ENCODE data around the gene REXO5.

The REXO5 gene

GRCh38 chr16:20846030-20846429 is 39.7 kb downstream of the REXO5 start:
- peaks cover 34% of the 10 kb centered on the region for H3K36me3 Mint-ChIP-seq (ENCODE audit: low read depth)
- no peak for DNase-seq
- no peaks in the 10 kb centered on the region for H3K27me3 Mint-ChIP-seq (ENCODE audit: low read depth, poor library complexity)
- no peak for TF ChIP-seq CTCF (IDR thresholded peaks at IDR 0.05)
- no peaks in the 10 kb centered on the region for H3K9me3 Mint-ChIP-seq
- no peak overlapping the region for H3K4me3 Mint-ChIP-seq
- H3K27ac Mint-ChIP-seq = no peak overlapping the region
- H3K4me1 Mint-ChIP-seq = peaks cover 6% of the 10 kb centered on the region

- TF ChIP-seq CTCF (IDR thresholded peaks at IDR 0.05) = no peak
- H3K9me3 Mint-ChIP-seq = no peaks in the 10 kb centered on the region
- no peak overlapping the region for H3K27ac Mint-ChIP-seq
- peaks cover 6% of the 10 kb centered on the region for H3K4me1 Mint-ChIP-seq
- DNase-seq = no peak
- no peaks in the 10 kb centered on the region for H3K27me3 Mint-ChIP-seq (ENCODE audit: low read depth, poor library complexity)
- H3K4me3 Mint-ChIP-seq = no peak overlapping the region
- peaks cover 30% of the 10 kb centered on the region for H3K36me3 Mint-ChIP-seq (ENCODE audit: low read depth)
Measured at GRCh38 chr16:20846551-20846950, 40.2 kb downstream of the REXO5 start.

- Mint-ChIP-seq H3K36me3 (ENCODE audit: low read depth) (peaks cover 22% of the 10 kb centered on the region), H3K27me3 (ENCODE audit: low read depth, poor library complexity) (no peaks in the 10 kb centered on the region), H3K4me1 (peaks cover 6% of the 10 kb centered on the region), H3K9me3 (no peaks in the 10 kb centered on the region), H3K27ac (no peak overlapping the region), H3K4me3 (no peak overlapping the region)
- no peak for TF ChIP-seq CTCF (IDR thresholded peaks at IDR 0.05)
- no peak for DNase-seq
Measured at GRCh38 chr16:20847550-20847949, 41.2 kb downstream of the REXO5 start.

GRCh38 chr16:20849589-20850390 is 43.5 kb downstream of the REXO5 start:
- DNase-seq = peak; percentile 81
- H3K4me3 Mint-ChIP-seq = no peak overlapping the region
- no peaks in the 10 kb centered on the region for H3K9me3 Mint-ChIP-seq
- peak; percentile 97 for TF ChIP-seq CTCF (IDR thresholded peaks at IDR 0.05)
- peaks cover 6% of the 10 kb centered on the region for H3K36me3 Mint-ChIP-seq (ENCODE audit: low read depth)
- H3K4me1 Mint-ChIP-seq = no peaks in the 10 kb centered on the region
- no peak overlapping the region for H3K27ac Mint-ChIP-seq
- no peaks in the 10 kb centered on the region for H3K27me3 Mint-ChIP-seq (ENCODE audit: low read depth, poor library complexity)

GRCh38 chr16:20850981-20851380 is 44.7 kb downstream of the REXO5 start:
- Mint-ChIP-seq H3K36me3 (ENCODE audit: low read depth) (peaks cover 10% of the 10 kb centered on the region), H3K27me3 (ENCODE audit: low read depth, poor library complexity) (no peaks in the 10 kb centered on the region), H3K4me1 (no peaks in the 10 kb centered on the region), H3K27ac (no peak overlapping the region), H3K9me3 (no peaks in the 10 kb centered on the region), H3K4me3 (no peak overlapping the region)
- DNase-seq = no peak
- no peak for TF ChIP-seq CTCF (IDR thresholded peaks at IDR 0.05)

GRCh38 chr16:20851601-20852000 is 45.3 kb downstream of the REXO5 start:
- Mint-ChIP-seq H3K36me3 (ENCODE audit: low read depth) (peaks cover 13% of the 10 kb centered on the region), H3K4me3 (no peak overlapping the region), H3K9me3 (no peaks in the 10 kb centered on the region), H3K27ac (no peak overlapping the region), H3K4me1 (no peaks in the 10 kb centered on the region), H3K27me3 (ENCODE audit: low read depth, poor library complexity) (no peaks in the 10 kb centered on the region)
- no peak for TF ChIP-seq CTCF (IDR thresholded peaks at IDR 0.05)
- no peak for DNase-seq

Measured in nephron progenitor cell (in vitro differentiated cells).